NCI-H1417 (cell line): ENCODE results near the gene FBXO34.

ENCODE experiments used
- DNase-seq, 3 experiments: peaks; one replicate each; lab custom pipeline; 2025; lab: John Stamatoyannopoulos, UW

The FBXO34 gene

DNA sequence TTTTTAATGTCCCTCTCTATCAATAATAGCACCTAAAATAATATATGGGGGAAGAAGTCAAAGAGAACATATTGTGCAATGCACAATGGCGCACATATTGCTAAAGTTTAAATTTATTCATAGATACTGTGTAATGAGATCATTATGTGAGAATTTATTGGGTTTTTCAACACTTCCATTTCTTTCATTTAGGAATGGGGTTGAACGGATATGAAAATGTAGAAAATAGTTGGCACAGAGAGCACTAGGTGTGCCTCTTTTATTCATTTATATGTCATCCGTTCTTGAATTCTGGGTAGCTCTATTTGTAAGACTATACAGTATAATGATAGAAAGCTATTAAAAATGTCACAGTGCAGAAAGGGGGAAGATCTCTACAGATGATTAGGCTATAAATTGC lies 76.5 kb downstream of the FBXO34 start:
- DNase-seq = no peak

DNA sequence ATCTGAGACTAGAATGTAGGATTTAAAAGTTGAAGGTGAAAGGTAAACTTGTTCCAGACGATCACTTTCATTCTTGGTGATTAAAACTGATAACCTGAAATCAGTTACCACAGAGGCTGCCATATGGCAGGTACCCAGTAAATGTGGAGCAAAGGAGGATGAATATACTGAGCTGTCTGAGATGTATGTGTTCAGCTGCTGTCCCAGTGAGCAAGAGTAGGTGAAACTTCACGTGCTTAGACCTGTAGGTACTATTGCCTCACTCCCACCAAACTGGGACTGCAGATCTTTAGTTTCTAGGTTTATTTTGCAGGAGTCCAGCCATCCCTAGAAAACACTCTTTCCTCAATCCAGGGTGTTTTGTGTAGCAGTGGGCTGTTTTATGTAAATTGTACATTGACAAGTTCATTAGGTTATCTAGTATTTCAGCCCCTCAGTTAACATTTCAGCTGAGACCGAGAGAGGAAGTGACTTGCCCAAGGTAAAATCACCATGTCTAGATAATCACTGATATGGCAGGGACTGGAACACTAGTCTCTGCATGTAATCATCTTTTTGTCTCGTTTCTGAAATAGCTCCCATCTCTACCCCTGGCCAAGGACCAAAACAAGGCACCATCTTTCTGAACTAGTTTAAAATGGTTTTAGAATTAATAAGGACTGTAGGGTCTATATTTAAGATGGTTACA lies 77.7 kb downstream of the FBXO34 start:
- no peak for DNase-seq

DNA sequence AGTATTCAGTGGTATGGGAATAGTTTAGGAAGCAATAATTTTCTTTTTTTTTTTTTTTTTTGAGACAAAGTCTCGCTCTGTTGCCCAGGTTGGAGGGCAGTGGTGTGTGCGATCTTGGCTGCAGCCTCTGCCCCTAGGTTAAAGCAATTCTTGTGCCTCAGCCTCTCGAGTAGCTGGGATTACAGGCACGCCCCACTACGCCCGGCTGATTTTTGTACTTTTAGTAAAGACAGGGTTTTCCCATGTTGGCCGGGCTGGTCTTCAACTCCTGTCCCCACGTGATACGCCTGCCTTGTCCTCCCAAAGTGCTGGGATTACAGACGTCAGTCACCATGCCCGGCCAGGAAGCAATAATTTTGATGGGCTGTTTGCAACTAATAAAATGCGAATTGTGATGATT lies 78.3 kb downstream of the FBXO34 start:
- no peak for DNase-seq

DNA sequence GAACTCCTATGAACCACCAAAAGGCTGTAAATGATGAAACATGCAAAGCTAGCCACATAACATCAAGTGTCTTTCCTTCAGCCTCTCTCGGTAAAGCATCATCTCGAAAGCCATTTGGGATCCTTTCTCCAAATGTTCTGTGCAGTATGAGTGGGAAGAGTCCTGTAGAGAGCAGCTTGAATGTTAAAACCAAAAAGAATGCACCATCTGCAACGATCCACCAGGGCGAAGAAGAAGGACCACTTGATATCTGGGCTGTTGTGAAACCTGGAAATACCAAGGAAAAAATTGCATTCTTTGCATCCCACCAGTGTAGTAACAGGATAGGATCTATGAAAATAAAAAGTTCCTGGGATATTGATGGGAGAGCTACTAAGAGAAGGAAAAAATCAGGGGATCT lies 79.2 kb downstream of the FBXO34 start:
- DNase-seq = no peak

DNA sequence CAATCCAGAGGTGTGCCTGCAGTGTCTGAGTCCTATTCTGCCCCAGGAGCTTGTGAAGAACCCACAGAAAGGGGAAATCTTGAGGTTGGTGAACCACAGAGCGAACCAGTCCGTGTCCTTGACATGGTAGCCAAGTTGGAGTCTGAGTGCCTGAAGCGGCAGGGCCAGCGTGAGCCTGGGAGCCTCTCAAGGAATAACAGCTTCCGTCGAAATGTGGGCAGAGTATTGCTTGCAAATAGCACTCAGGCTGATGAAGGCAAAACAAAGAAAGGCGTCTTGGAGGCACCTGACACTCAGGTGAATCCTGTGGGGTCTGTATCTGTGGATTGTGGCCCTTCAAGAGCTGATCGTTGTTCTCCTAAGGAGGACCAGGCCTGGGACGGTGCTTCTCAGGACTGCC lies 79.9 kb downstream of the FBXO34 start:
- DNase-seq = no peak

DNA sequence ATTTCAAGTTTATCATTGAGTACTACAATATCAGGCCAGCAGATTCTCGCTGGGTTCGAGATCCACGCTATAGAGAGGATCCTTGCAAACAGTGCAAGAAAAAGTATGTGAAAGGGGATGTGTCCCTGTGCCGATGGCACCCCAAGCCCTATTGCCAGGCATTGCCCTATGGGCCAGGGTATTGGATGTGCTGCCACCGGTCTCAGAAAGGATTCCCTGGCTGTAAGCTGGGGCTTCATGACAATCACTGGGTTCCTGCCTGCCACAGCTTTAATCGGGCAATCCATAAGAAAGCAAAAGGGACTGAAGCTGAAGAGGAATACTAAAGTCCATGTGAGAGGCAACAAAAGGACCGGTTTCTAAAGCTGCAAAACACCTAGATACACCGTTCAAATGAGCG lies 81.0 kb downstream of the FBXO34 start:
- DNase-seq = no peak

DNA sequence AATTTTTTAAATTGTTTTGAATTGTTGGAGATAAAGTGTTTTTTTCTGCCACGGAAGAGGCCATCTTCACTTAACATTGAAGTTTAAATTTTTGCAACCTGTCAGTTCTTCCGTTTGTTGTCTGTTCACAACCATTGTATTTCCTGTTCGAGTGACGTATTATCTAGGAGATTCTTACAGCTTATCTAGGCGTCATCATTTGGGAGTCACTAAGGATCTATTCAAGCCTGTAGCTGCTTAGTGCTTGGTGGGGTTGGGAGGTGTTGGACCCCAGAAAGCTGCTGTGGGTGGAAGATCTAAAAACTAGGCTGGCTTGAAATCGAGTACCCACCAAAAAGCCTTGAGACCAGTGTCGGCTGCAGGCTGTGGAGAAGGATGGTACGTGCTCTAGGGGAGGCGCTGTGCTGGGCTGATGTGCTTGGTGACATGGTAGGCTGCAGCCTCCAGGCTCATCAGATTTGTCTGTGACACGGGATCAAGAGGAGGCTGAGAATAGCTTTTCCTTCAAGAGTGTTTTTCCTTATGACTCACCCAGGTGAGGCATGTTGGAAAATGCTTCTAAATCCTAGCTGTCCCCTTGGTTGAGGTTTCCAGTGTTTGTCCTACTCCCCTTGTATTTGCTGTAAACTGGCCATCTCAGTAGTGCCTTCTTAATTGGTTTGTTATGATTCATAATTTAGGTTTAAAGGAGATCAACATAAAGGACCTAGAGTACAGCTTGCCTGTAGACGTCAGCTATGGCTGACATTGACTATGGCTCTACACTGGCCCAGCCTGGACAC lies 82.7 kb downstream of the FBXO34 start:
- peak in 1 of 3 experiments; percentile 42 for DNase-seq

DNA sequence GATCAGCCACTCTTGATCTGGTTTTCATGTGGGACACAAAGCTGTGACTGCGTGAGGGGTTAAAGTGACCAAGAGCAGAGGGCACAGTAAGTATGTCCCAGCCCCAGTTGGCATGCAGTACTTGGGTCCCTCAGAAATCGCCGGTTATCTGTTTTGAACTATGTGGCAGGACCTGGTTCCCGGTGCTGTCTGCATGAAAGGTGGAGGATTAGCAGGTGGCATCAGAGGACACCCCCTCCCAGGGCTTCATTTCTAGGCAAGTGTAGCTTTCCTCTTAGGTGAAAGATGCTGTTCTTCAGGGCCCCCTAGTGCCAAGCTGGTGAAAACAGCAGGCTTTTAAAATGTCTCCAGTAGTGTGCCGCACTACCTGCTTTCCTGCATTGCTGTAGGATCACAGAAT lies 83.3 kb downstream of the FBXO34 start:
- DNase-seq = peak; percentile 38 to 89 (median 73)

DNA sequence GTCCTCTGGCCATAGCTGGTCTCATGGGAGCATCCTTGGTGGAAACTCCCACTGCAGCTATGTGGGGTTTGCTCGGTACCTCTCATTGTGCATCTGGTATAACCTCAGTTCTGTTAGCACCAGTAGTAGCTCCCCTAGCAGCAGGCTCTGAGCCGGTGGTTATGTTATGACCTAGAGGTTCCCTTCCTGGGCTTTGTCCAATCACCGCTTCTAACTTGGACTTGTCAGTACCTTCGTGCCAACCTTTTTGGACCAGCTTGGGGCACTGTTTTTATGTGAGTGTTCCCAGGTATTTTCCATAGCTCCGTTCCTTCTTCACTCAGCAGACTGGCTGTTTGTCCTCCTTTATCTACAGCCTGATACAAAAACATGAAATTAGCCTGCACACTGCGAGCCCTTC lies 84.7 kb downstream of the FBXO34 start:
- DNase-seq = no peak

DNA sequence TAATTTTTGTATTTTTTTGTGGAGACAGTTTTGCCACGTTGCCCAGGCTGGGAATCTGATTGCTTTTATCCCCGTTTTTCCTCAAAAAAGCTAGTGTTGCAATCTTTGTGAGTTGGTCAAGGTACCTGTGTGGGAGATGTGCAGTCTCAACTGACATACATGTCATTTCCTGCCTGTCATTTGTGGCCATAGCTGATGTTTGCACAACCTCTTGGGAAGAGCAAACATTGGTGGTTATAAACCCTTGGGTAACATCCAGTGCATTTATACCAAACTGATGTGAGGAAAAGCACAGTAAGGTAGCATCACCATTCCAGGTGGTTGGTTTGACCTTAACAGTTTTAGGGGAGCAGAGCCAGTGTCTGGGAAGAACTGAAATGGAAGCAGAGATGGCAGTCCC lies 85.7 kb downstream of the FBXO34 start:
- peak; percentile 22 to 66 (median 38) for DNase-seq

DNA sequence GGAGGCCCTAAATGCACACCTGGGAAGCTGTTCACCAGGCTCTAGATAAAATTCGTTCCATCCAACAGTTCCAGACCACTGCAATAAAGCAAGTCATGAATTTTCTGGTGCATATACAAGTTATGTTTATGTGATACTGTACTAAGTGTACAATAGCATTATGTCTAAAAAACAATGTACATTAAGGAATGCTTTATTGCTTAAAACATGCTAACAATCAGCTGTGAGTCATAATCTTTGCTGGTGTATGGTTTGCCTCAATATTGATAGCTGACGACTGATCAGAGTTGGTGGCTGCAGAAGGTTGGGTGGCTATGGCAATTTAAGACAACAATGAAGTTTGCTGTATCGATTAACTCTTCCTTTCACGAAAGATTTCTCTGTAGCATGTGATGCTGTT lies 88.1 kb downstream of the FBXO34 start:
- DNase-seq = no peak

DNA sequence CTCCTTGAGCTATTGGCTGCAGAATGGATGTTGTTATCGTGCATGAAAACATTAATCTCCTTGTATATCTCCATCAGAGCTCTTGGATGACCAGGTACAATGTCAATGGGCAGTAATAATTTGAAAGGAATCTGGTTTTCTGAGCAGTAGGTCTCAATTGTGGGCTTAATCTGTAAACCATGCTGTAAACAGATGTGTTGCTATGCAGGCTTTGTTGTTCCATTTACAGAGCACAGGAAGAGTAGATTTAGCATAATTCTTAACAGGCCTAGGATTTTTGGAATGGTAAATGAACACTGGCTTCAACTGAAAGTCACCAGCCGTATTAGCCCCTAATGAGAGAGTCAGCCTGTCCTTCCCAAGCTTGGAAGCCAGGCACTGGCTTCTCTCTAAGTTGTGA lies 90.0 kb downstream of the FBXO34 start:
- no peak for DNase-seq

DNA sequence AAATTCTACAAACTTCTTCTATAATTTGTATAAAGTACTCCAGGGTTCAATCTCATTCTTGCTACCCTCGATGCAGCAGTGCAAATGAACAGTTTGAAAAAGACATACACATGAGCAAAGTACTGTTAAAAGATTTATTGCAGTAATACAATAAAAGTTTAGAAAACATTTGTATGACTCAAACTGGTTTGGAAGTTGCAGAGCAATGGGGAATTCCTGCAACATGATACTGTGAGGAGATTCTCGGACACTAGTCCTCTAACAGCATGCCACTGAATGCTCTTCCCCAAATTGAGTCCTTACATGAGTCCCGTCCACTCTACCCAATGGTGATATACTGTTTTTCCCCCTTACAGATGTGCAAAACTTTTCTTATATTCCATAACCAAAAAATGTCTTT lies 95.0 kb downstream of the FBXO34 start:
- no peak for DNase-seq

DNA sequence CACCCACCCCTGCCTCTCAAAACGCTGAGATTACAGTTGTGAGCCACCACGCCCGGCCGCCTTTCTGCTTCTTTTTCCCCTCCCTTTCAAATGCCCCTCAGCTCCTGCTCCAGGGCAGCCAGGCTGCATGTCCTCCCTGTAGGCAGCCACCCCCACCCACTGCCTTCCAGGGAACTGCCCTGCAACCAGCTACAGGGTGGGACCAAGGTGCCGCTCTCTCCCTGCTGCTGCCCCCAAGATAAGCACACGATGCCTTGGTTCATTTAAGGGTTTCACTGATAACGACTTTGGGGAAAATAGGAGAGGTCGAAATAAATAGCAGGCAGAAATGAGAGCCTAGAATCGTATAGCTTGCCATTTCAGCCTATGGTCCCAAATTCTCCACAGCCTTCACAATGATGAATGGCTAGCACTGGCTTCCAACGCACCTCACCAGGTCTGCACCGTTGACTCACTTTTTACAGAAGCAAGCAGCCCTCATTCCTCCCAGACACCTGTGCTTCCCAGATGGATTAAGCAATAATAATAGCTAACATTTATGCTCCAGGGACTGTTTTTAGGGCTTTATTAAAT lies 99.7 kb downstream of the FBXO34 start:
- DNase-seq = no peak

DNA sequence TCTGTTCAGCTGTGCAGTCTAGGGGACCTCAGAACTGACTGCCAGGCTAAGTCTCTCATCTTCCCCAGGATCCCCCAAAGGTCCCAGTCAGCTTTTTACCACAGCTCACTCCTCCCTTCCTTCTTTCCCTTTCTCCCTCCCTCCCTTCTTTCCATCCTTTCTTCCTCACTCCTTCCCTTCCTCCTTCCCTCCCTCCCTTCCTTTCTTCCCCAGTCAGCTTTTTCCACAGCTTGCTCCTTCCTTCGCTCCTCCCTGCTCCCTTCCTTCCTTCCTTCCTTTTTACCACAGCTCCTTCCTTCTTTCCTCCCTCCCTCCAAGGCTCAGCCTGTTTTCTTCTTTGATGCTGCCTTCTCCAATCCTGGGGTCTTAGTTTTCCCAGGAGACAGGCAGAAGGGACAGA lies 101.2 kb downstream of the FBXO34 start:
- DNase-seq = no peak

DNA sequence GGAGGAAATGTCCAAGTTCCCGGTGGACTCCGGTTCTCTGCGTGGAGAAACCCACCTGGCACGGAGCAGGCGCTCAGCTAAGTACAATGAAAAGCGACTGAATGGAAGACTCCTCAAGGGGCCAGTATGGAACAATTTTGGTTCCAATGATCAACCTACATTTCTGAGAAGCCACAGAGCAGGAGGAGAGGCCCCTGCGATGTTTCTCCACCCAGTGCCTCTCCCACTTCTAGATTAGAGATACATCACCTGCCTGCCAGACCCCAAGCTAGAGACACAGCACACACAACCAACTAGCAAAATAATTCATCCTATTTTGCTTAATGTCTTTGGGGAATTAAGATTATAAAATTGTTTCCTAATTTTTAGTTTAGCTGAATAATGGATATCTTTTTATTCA lies 101.6 kb downstream of the FBXO34 start:
- DNase-seq = no peak

DNA sequence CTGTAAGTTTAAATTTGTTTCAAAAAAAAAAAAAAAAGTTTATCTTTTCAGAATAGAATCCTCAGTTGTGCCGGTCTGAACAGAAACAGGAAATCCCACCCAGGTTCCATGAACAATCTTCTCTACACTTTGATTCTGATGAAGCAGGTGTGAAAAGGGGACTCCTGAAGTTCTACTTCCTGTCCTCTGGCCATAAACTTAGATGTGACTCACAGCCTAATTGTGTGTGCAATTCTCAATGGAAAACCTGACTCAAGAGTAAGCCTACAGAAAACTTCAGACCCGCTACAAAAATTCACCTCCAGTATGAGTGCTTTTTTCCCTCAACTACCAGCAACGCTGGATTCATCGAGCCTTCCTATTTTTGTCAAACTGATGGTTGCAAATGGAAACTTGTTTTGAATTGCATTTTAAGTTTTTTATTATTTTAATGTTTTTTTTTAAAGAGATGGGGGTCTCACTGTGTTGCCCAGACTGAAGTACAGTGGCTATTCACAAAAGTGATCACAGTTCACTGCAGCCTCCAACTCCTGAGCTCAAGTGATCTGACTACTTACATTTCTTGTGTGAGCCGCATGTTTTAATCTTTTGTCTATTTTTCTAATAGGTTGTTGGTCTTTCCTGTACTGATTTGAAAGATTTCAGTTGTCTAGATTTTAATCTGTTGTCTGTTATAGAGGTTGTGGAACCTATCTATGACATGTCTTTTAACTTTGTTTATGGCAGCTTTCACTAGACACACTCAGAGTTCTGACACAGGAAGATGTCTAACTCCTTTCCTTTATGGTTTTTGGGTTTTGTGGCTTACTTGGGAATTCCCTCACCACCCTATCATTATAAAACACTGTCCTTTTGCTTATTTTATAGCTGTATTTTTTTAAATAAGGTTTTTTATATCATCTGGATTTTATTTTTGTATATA lies 102.8 kb downstream of the FBXO34 start:
- DNase-seq = no peak

DNA sequence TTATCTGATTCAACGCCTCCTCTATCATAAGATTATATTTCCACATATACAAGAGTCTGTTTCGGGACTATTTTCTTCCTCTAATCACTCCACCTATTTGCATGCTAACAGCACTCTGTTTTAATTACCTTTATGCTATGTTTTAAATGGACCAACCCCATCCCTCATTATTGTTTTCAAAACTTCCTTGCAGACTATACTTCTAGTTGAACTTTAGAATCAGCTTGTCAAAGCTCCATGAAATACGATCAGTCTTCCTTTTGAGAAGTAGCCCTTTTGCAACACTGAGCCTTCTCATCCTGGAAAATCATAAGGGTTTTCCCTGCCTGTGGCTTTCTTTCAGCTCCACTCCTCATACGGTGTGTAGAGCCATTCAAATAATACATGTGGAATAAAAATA lies 103.5 kb downstream of the FBXO34 start:
- no peak for DNase-seq

DNA sequence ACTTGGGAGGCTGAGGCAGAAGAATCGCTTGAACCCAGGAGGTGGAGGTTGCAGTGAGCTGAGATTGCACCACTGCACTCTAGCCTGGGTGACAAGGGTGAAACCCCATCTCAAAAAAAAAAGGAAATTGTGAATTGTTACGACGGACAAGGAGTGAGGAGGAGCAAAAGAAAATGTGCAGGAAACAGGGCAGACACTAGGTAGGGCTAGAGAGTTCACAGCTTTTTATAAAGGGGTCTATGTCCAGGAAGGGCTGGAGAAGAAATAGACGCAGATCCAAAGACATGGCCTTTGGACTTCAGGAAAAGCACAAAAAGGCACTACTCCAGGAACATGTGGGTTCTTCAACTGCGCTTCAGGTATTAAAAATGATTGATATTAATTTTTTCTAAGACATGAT lies 106.0 kb downstream of the FBXO34 start:
- no peak for DNase-seq

DNA sequence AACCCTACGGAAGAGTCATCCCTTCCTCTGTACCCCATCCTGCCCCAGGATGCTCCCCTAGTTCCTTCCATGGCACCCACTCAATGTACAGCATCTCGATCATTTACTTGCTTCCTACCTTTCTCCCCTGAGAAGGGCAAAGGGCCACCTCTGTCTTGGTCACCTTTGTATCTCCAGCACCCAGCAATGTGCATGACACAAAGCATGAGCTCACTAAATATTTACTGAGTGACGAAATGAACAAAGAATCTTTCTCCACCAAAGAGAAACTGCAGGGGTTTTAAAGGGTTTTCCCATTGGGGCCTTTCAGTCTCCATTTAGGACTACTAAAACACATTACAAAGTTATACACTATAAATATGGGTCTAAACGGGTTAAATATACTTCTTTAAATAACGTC lies 109.8 kb downstream of the FBXO34 start:
- DNase-seq = no peak

DNA sequence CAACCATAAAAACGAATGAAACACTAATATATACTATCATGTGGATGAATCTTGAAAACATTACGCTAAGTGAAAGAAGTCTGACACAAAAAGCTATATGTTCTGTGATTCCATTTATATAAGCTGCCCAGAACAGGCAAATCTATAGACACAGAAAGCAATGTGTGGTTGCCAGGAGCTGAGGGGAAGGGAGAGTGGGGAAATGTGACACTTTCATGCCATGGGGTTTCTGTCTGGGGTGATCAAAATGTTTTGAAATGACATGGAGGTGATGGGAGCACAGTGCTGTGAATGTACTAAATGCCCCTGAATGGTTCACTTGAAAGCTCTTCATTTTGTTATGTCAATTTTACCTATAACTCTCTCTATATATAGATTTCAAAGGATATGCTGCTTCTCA lies 110.3 kb downstream of the FBXO34 start:
- DNase-seq = no peak

DNA sequence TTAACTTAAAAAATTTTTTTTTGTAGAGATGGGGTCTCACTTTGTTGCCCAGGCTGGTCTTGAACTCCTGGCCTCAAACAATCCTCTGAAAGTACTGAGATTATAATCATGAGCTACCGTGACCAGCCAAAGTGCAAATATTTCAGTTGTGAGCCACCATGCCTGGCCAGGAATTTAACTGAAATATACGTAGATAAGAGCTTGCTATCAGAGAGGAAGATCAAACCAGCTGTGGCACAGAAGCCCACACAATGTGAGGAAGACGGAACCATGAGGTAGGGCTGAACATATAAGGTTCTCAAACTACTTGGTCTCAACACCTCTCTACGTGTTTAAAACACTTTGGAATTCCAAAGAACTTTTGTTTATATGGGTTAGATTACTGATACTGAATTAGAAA lies 111.3 kb downstream of the FBXO34 start:
- DNase-seq = no peak
